Endothelial cell of umbilical vein (primary cell): ENCODE results near the gene LMAN2L. TPM values are rescaled to one million over a fixed set of nuclear protein-coding genes. Genes with fewer than 3 reads are reported as not detected.

Experiments
- BruUV-seq: library from RNA; stranded (reverse); fragments of 400-500 nt; replicated peaks from 2 replicates; lab custom pipeline; 2021; lab: Mats Ljungman, UMichigan
- CTCF ChIA-PET: fragments of 300-600, 350-600 bp; sonication (Branson Sonifier 250); formaldehyde crosslinking; loops from one replicate; lab custom pipeline; 2021; ENCODE audit warnings: antibody characterized with exemption, inconsistent platforms; lab: Charles Lee
- POLR2A ChIA-PET: fragments of 300-600, 350-600 bp; sonication (Branson Sonifier 250); formaldehyde crosslinking; loops from one replicate; lab custom pipeline; 2021; ENCODE audit warnings: antibody characterized with exemption, inconsistent platforms; lab: Charles Lee
- DNase-seq: peaks from one replicate; pipeline ENCODE4 v3.0.0-alpha.2; 2011; ENCODE audit warnings: low read depth, low spot score
- FAIRE-seq: peaks from 2 replicates; lab custom pipeline; 2011; peaks lifted over from hg19 to GRCh38; lab: Jason Lieb, UNC
- H2AFZ ChIP-seq: 2 replicates; pipeline ENCODE4 v1.6.0; 2012; ENCODE audit warnings: low read depth, low read length, control low read depth, inconsistent platforms
- H3K27ac ChIP-seq: 2 replicates; pipeline ENCODE4 v1.5.1; 2011; ENCODE audit warnings: low read depth, mild to moderate bottlenecking, control low read depth, low read length, moderate library complexity; ENCODE audit not compliant: insufficient read depth
- H3K27me3 ChIP-seq, 2 experiments: 2 replicates each; pipeline versions ENCODE4 v1.6.0 to v1.6.1; 2011; ENCODE audit warnings: low read length in 2 of 2, mixed read lengths in 1 of 2; ENCODE audit not compliant: control insufficient read depth in 2 of 2, insufficient read depth in 2 of 2
- H3K36me3 ChIP-seq, 2 experiments: 2 replicates in 1 of 2; 3 replicates in 1 of 2; pipeline ENCODE4 v1.5.1; 2011; ENCODE audit warnings: low read length in 2 of 2, mild to moderate bottlenecking in 1 of 2, moderate library complexity in 1 of 2; ENCODE audit not compliant: control insufficient read depth in 2 of 2, insufficient read depth in 2 of 2; ENCODE audit errors: extremely low read depth in 1 of 2
- H3K4me1 ChIP-seq: 3 replicates; pipeline ENCODE4 v1.5.1; 2011; ENCODE audit warnings: mild to moderate bottlenecking, low read length; ENCODE audit not compliant: control insufficient read depth, insufficient read depth; ENCODE audit errors: extremely low read depth
- H3K4me2 ChIP-seq: 2 replicates; pipeline ENCODE4 v1.6.1; 2011; ENCODE audit warnings: low read length, control low read depth, mixed read lengths; ENCODE audit not compliant: insufficient read depth
- H3K4me3 ChIP-seq, 3 experiments: fragments of 200-600 bp in 1 of 3; sonication (generic), shearing (Covaris generic) in 1 of 3; replicated peaks in 1 of 3; 2 replicates each; pipeline ENCODE4 v1.5.1; 2011 to 2016; ENCODE audit warnings: control low read depth in 3 of 3, low read length in 3 of 3, mild to moderate bottlenecking in 2 of 3, inconsistent platforms in 1 of 3, low read depth in 1 of 3, moderate library complexity in 1 of 3; ENCODE audit not compliant: insufficient read depth in 1 of 3
- H3K79me2 ChIP-seq: 2 replicates; pipeline ENCODE4 v1.6.0; 2012; ENCODE audit warnings: low read length, inconsistent platforms; ENCODE audit not compliant: control insufficient read depth, insufficient read depth
- H3K9ac ChIP-seq: replicated peaks from 2 replicates; pipeline ENCODE3; 2011; ENCODE audit warnings: low read length, control low read depth; ENCODE audit not compliant: insufficient read depth; ENCODE audit errors: extremely low read depth
- H3K9me1 ChIP-seq: replicated peaks from 3 replicates; pipeline ENCODE4 v1.6.0; 2011; ENCODE audit warnings: mild to moderate bottlenecking, low read length; ENCODE audit not compliant: control insufficient read depth, insufficient read depth; ENCODE audit errors: extremely low read depth
- H3K9me3 ChIP-seq: replicated peaks from 2 replicates; pipeline ENCODE4 v1.5.1; 2012; ENCODE audit warnings: low read length, inconsistent platforms; ENCODE audit not compliant: control insufficient read depth, insufficient read depth
- H4K20me1 ChIP-seq: replicated peaks from 2 replicates; pipeline ENCODE3; 2011; ENCODE audit warnings: mild to moderate bottlenecking, low read length; ENCODE audit not compliant: control insufficient read depth, insufficient read depth; ENCODE audit errors: extremely low read depth
- CTCF ChIP-seq, 2 donors: IDR thresholded peaks; 1 replicate in 1 of 2; 2 replicates in 1 of 2; pipeline ENCODE4 v1.5.1; 2011; ENCODE audit warnings: low read length in 2 of 2, mild to moderate bottlenecking in 2 of 2, moderate library complexity in 2 of 2, control low read depth in 1 of 2, inconsistent platforms in 1 of 2, low read depth in 1 of 2; ENCODE audit not compliant: insufficient read depth in 1 of 2; ENCODE audit errors: extremely low read depth in 1 of 2
- EZH2 ChIP-seq: IDR thresholded peaks from 2 replicates; pipeline ENCODE4 v1.6.1; 2012; ENCODE audit warnings: borderline replicate concordance, low read depth, mild to moderate bottlenecking, moderate library complexity, low read length, inconsistent platforms; ENCODE audit not compliant: severe bottlenecking
- FOS ChIP-seq: IDR thresholded peaks from 2 replicates; pipeline ENCODE4 v1.6.1; 2011; ENCODE audit warnings: mild to moderate bottlenecking, low read length, moderate library complexity, borderline replicate concordance; ENCODE audit not compliant: insufficient read depth
- GATA2 ChIP-seq: IDR thresholded peaks from 2 replicates; pipeline ENCODE4 v1.7.0; 2011; ENCODE audit warnings: low read depth, mild to moderate bottlenecking, moderate library complexity, mixed read lengths, low read length; ENCODE audit not compliant: insufficient read length, insufficient read depth
- JUN ChIP-seq: IDR thresholded peaks from 2 replicates; pipeline ENCODE4 v1.6.1; 2011; ENCODE audit warnings: borderline replicate concordance, low read depth; ENCODE audit not compliant: insufficient read length, insufficient read depth
- MAX ChIP-seq: IDR thresholded peaks from 2 replicates; pipeline ENCODE4 v1.6.1; 2011; ENCODE audit not compliant: insufficient read depth, insufficient read length
- MYC ChIP-seq: IDR thresholded peaks from one replicate; pipeline ENCODE4 v1.6.1; 2011; ENCODE audit warnings: mild to moderate bottlenecking, low read depth, low read length
- POLR2A ChIP-seq: IDR thresholded peaks from 2 replicates; pipeline ENCODE4 v1.6.1; 2012; ENCODE audit warnings: low read depth, mild to moderate bottlenecking, control low read depth, low read length
- POLR2AphosphoS5 ChIP-seq: IDR thresholded peaks from 2 replicates; pipeline ENCODE4 v1.6.1; 2012; ENCODE audit warnings: low read depth, mild to moderate bottlenecking, control low read depth, low read length, moderate library complexity; ENCODE audit not compliant: insufficient read depth
- dilution Hi-C: fragments of 300-500 bp; cut with MboI; formaldehyde crosslinking; loops from one replicate; pipeline ENCODE4 v1.15.0; 2019; ENCODE audit warnings: low sequenced_read_pairs; ENCODE audit not compliant: extremely low pct_ligation_motif_present
- intact Hi-C: fragments of 100-400 bp; cut with micrococcal nuclease; formaldehyde crosslinking; loops from one replicate; pipeline ENCODE4 v1.10.0; 2022
- polyA plus RNA-seq, 4 experiments: library from polyadenylated mRNA; depleted of rRNA in 3 of 4; stranded (reverse) in 3 of 4; unstranded in 1 of 4; fragments of >200 nt; gene quantifications; 2 replicates each; pipeline versions ENCODE4 v1.2.1 to v1.2.3, GENCODE V29; 2011 to 2012; ENCODE audit warnings: missing spikeins in 1 of 4
- total RNA-seq: library from RNA; stranded (reverse); gene quantifications from 2 replicates; pipeline ENCODE4 v1.2.3, GENCODE V29; 2021

LMAN2L gene
- total and polyA plus RNA-seq, 2 donors (not counting 3 experiments of a cell fraction or from before 2014, with no cell fraction given) = 15.4 to 20.5 TPM

- CTCF ChIA-PET = no interaction called here
- Histone ChIP-seq H3K4me3 (no peak overlapping the region), H3K4me2 (no peak overlapping the region), H3K4me1 (no peaks in the 10 kb centered on the region), H3K27me3 (peaks cover 12 to 19% of the 10 kb centered on the region in 2 experiments), H4K20me1 (no peaks in the 10 kb centered on the region), H3K79me2 (no peaks in the 10 kb centered on the region), H3K9ac (no peak overlapping the region), H2AFZ (no peak overlapping the region), H3K9me3 (no peaks in the 10 kb centered on the region), H3K9me1 (no peaks in the 10 kb centered on the region), H3K27ac (no peak overlapping the region), H3K36me3 (no peaks in the 10 kb centered on the region)
- FAIRE-seq (no peak), DNase-seq (no peak)
- TF ChIP-seq CTCF (IDR thresholded peaks at IDR 0.05; ENCODE audit: extremely low read depth in 1 of 2, insufficient read depth in 1 of 2, low read depth in 1 of 2, low read length in 2 of 2) = no peak
- no peak for TF ChIP-seq POLR2A
- no peak for TF ChIP-seq EZH2
- TF ChIP-seq JUN = no peak
- TF ChIP-seq MYC = no peak
- no peak for TF ChIP-seq FOS
- no peak for TF ChIP-seq GATA2
- TF ChIP-seq POLR2AphosphoS5 = no peak
- no peak for TF ChIP-seq MAX
- intact Hi-C loops = no loop called here
- BruUV-seq = no TSS peak
- dilution Hi-C loops = no loop called here
- POLR2A ChIA-PET = no interaction called here
Measured at GRCh38 chr2:96681540-96681939, 58.3 kb downstream of the LMAN2L start.
